GM12878 (cell line): Measurements from ENCODE around the gene MEF2C. TPM values are rescaled to one million over a fixed set of nuclear protein-coding genes. Genes with fewer than 3 reads are reported as not detected.
A peak's percentile ranks its signal among the peaks of the same experiment; 100 is the strongest.

Experiments used
- ATAC-seq: fragments of 200-7000 bp; cut with Tn5 transposase; 3 replicates; pipeline ENCODE4 v1.9.1; 2020; ENCODE audit warnings: mild to moderate bottlenecking, moderate library complexity
- BruUV-seq: library from RNA; stranded (reverse); fragments of 400-500 nt; replicated peaks from 2 replicates; lab custom pipeline; 2021; lab: Mats Ljungman, UMichigan
- CTCF ChIA-PET: fragments of 300-600 bp; sonication (Branson Sonifier 250); formaldehyde crosslinking; extraction: SDS; loops from one replicate; lab custom pipeline; 2021; ENCODE audit warnings: inconsistent platforms; lab: Yijun Ruan, JAX
- POLR2A ChIA-PET: fragments of 350-600 bp; formaldehyde crosslinking; extraction: SDS; loops from one replicate; lab custom pipeline; 2021; ENCODE audit warnings: inconsistent platforms; lab: Charles Lee
- RAD21 ChIA-PET: fragments of 300-600 bp; sonication (Branson Sonifier 250); formaldehyde crosslinking; loops from one replicate; lab custom pipeline; 2023; ENCODE audit warnings: antibody characterized with exemption; ENCODE audit not compliant: unreplicated experiment; lab: Charles Lee
- SMC1A ChIA-PET: fragments of 300-600 bp; sonication (Branson Sonifier 250); formaldehyde crosslinking; loops from one replicate; lab custom pipeline; 2023; ENCODE audit not compliant: unreplicated experiment, uncharacterized antibody; lab: Charles Lee
- DNase-seq: peaks from one replicate; pipeline ENCODE4 v3.0.0-alpha.2; 2011; ENCODE audit warnings: low read depth, low spot score
- FAIRE-seq: peaks from 3 replicates; lab custom pipeline; 2011; peaks lifted over from hg19 to GRCh38; lab: Jason Lieb, UNC
- H2AFZ ChIP-seq: 2 replicates; pipeline ENCODE4 v1.6.0; 2011; ENCODE audit warnings: low read depth, low read length, control low read depth; ENCODE audit not compliant: control insufficient read depth
- H3K27ac ChIP-seq: 2 replicates; pipeline ENCODE4 v1.5.1; 2011; ENCODE audit warnings: control low read depth; ENCODE audit not compliant: control insufficient read depth, insufficient read depth
- H3K27me3 ChIP-seq, 2 experiments: replicated peaks in 1 of 2; 2 replicates each; pipeline versions ENCODE4 v1.6.0 to v1.6.1; 2011; ENCODE audit warnings: low read length in 1 of 2; ENCODE audit not compliant: control insufficient read depth in 2 of 2, insufficient read depth in 2 of 2
- H3K36me3 ChIP-seq, 2 experiments: 2 replicates each; pipeline ENCODE4 v1.5.1; 2011; ENCODE audit warnings: low read length in 1 of 2; ENCODE audit not compliant: control insufficient read depth in 2 of 2, insufficient read depth in 2 of 2
- H3K4me1 ChIP-seq: 2 replicates; pipeline ENCODE4 v1.6.1; 2011; ENCODE audit warnings: mild to moderate bottlenecking, low read length, moderate library complexity, mixed read lengths; ENCODE audit not compliant: control insufficient read depth, insufficient read depth
- H3K4me2 ChIP-seq: 2 replicates; pipeline ENCODE4 v1.6.0; 2011; ENCODE audit warnings: control low read depth; ENCODE audit not compliant: control insufficient read depth, insufficient read depth
- H3K4me3 ChIP-seq: fragments of 200-600 bp; sonication (generic); 2 replicates; pipeline ENCODE4 v1.5.1; 2016
- H3K79me2 ChIP-seq: 2 replicates; pipeline ENCODE4 v1.6.0; 2011; ENCODE audit warnings: low read length; ENCODE audit not compliant: control insufficient read depth, insufficient read depth
- H3K9ac ChIP-seq: 2 replicates; pipeline ENCODE4 v1.8.0; 2011; ENCODE audit warnings: low read length, control low read depth, mixed read lengths; ENCODE audit not compliant: control insufficient read depth, insufficient read depth
- H3K9me3 ChIP-seq: replicated peaks from 3 replicates; pipeline ENCODE4 v1.5.1; 2011; ENCODE audit warnings: mild to moderate bottlenecking, low read length; ENCODE audit not compliant: control insufficient read depth, insufficient read depth
- H4K20me1 ChIP-seq: 2 replicates; pipeline ENCODE4 v1.6.0; 2011; ENCODE audit not compliant: control insufficient read depth, insufficient read depth
- BACH1 ChIP-seq: fragments of 450-650 bp; IDR thresholded peaks from 2 replicates; pipeline ENCODE4 v1.6.1; 2017; ENCODE audit warnings: mild to moderate bottlenecking, borderline replicate concordance
- CREM ChIP-seq: IDR thresholded peaks from 2 replicates; pipeline ENCODE4 v1.6.1; 2014; ENCODE audit warnings: antibody characterized with exemption, low read depth
- DPF2 ChIP-seq: fragments of 450-650 bp; IDR thresholded peaks from 2 replicates; pipeline ENCODE4 v1.6.1; 2017; ENCODE audit warnings: mild to moderate bottlenecking
- EED ChIP-seq: sonication (generic); IDR thresholded peaks from 2 replicates; pipeline ENCODE4 v1.6.1; 2016; ENCODE audit warnings: antibody characterized with exemption, low read depth
- EGR1 ChIP-seq, 2 experiments: IDR thresholded peaks; 1 replicate in 1 of 2; 2 replicates in 1 of 2; pipeline ENCODE4 v1.6.1; 2011 to 2012; ENCODE audit warnings: low read depth in 2 of 2, low read length in 2 of 2, borderline replicate concordance in 1 of 2, mild to moderate bottlenecking in 1 of 2, moderate library complexity in 1 of 2
- EP300 ChIP-seq, 2 experiments: fragments of 150-350 bp in 1 of 2; IDR thresholded peaks; 2 replicates each; pipeline ENCODE4 v1.6.1; 2011 to 2012; ENCODE audit warnings: low read depth in 2 of 2, low read length in 2 of 2, borderline replicate concordance in 1 of 2, improper control_type of control experiment in 1 of 2, inconsistent platforms in 1 of 2; ENCODE audit not compliant: control insufficient read depth in 1 of 2
- MAX ChIP-seq: IDR thresholded peaks from 2 replicates; pipeline ENCODE4 v1.6.1; 2012; ENCODE audit warnings: low read depth, low read length, improper control_type of control experiment
- MXI1 ChIP-seq: fragments of 150-350 bp; IDR thresholded peaks from 2 replicates; pipeline ENCODE4 v1.6.1; 2011; ENCODE audit warnings: low read depth, mild to moderate bottlenecking, inconsistent platforms, low read length, improper control_type of control experiment
- PAX5 ChIP-seq: IDR thresholded peaks from 2 replicates; pipeline ENCODE4 v1.6.1; 2011; ENCODE audit warnings: low read depth, low read length, borderline replicate concordance
- RBBP5 ChIP-seq: fragments of 200-600 bp; sonication (generic); conservative IDR thresholded peaks from 2 replicates; pipeline ENCODE4 v1.6.1; 2016
- TCF12 ChIP-seq: IDR thresholded peaks from 2 replicates; pipeline ENCODE4 v1.6.1; 2011; ENCODE audit warnings: low read depth, mild to moderate bottlenecking, low read length
- TCF3 ChIP-seq: IDR thresholded peaks from 2 replicates; pipeline ENCODE4 v1.6.1; 2012; ENCODE audit warnings: low read depth, mild to moderate bottlenecking, low read length, borderline replicate concordance; ENCODE audit not compliant: insufficient read depth
- YY1 ChIP-seq: IDR thresholded peaks from 2 replicates; pipeline ENCODE4 v1.6.1; 2011; ENCODE audit warnings: low read depth, mild to moderate bottlenecking, low read length
- ZBED1 ChIP-seq: IDR thresholded peaks from 2 replicates; pipeline ENCODE4 v1.6.1; 2016; ENCODE audit warnings: borderline replicate concordance
- ZNF384 ChIP-seq: IDR thresholded peaks from 2 replicates; pipeline ENCODE4 v1.6.1; 2012; ENCODE audit warnings: low read depth, mild to moderate bottlenecking, low read length, improper control_type of control experiment, borderline replicate concordance
- ZZZ3 ChIP-seq: IDR thresholded peaks from 2 replicates; pipeline ENCODE4 v1.6.1; 2011; ENCODE audit warnings: low read depth; ENCODE audit not compliant: control insufficient read depth, insufficient read length
- WGBS: methylation state at CpG from one replicate; pipeline ENCODE4 v1.1.6; 2016; ENCODE audit warnings: low lambda C conversion rate; ENCODE audit not compliant: insufficient replicate concordance, insufficient coverage; ENCODE audit errors: missing lambda C conversion rate; 5-methylcytosine and 5-hydroxymethylcytosine counted together
- in situ Hi-C: fragments of 300-500 bp; cut with MboI; formaldehyde crosslinking; loops from 9 replicates; pipeline ENCODE4 v1.14.3; 2018; ENCODE audit warnings: mixed read lengths
- intact Hi-C: fragments of 100-400 bp; cut with micrococcal nuclease; formaldehyde crosslinking; loops from one replicate; pipeline ENCODE4 v1.14.2; 2022; ENCODE audit not compliant: unreplicated experiment
- polyA plus RNA-seq, 11 experiments: library from polyadenylated mRNA; depleted of rRNA in 4 of 11; unstranded in 6 of 11; stranded (reverse) in 5 of 11; fragments of >200 nt; fragmentation: Nextera tagmentation in 4 of 11; fragmentation: Illumina TruSeq in 1 of 11; extraction: Ambion mirVana in 4 of 11; extraction: Trizol in 1 of 11; gene quantifications; 1 replicate in 1 of 11; 2 replicates in 10 of 11; pipeline versions ENCODE4 v1.2.1 to v1.2.3, GENCODE V29; 2011 to 2016; ENCODE audit warnings: inconsistent platforms in 2 of 11, missing spikeins in 2 of 11, low read depth in 1 of 11
- total RNA-seq, 4 experiments: library from RNA; depleted of rRNA in 3 of 4; stranded (reverse); fragments of >200 nt in 3 of 4; fragmentation: Illumina TruSeq in 1 of 4; extraction: Trizol in 1 of 4; gene quantifications; 2 replicates each; pipeline versions ENCODE4 v1.2.1 to v1.2.3, GENCODE V29; 2013 to 2021
- TF ChIP-seq, protein P1 (sequence below): fragments of 450-650 bp; IDR thresholded peaks from 2 replicates; pipeline ENCODE4 v1.6.1; 2017; ENCODE audit warnings: mild to moderate bottlenecking, moderate library complexity

The MEF2C gene
- total and polyA plus RNA-seq, 10 of the 15 experiments (the other 5 are each of a cell fraction or from before 2014, with no cell fraction given): 104 to 225 (median 180) TPM

DNA sequence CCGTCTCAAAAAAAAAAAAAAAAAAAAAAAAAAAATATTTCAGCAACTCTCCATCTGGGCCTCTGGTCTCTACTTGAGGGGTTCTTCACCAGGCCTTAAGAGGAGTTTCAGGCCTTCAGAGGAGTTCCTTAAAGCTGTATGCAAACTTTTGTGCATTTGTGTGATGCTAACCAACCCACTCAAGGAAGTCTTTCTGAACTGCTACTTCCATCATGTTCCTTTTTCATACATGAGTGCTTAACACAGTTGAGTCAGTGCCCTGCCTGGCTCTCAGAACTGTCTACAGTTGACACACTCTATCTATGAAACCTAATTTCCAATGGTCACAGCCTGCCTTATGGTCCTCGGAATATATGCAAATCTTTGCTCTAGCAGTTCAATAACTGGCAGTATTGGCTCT lies 146.5 kb downstream of the MEF2C start (continued):
- TF ChIP-seq MAX (no peak), DPF2 (peak; percentile 23; the same call in 1 of the 2 replicates), TCF3 (no peak)
- TF ChIP-seq, protein P1, sequence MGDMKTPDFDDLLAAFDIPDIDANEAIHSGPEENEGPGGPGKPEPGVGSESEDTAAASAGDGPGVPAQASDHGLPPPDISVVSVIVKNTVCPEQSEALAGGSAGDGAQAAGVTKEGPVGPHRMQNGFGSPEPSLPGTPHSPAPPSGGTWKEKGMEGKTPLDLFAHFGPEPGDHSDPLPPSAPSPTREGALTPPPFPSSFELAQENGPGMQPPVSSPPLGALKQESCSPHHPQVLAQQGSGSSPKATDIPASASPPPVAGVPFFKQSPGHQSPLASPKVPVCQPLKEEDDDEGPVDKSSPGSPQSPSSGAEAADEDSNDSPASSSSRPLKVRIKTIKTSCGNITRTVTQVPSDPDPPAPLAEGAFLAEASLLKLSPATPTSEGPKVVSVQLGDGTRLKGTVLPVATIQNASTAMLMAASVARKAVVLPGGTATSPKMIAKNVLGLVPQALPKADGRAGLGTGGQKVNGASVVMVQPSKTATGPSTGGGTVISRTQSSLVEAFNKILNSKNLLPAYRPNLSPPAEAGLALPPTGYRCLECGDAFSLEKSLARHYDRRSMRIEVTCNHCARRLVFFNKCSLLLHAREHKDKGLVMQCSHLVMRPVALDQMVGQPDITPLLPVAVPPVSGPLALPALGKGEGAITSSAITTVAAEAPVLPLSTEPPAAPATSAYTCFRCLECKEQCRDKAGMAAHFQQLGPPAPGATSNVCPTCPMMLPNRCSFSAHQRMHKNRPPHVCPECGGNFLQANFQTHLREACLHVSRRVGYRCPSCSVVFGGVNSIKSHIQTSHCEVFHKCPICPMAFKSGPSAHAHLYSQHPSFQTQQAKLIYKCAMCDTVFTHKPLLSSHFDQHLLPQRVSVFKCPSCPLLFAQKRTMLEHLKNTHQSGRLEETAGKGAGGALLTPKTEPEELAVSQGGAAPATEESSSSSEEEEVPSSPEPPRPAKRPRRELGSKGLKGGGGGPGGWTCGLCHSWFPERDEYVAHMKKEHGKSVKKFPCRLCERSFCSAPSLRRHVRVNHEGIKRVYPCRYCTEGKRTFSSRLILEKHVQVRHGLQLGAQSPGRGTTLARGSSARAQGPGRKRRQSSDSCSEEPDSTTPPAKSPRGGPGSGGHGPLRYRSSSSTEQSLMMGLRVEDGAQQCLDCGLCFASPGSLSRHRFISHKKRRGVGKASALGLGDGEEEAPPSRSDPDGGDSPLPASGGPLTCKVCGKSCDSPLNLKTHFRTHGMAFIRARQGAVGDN: peak; percentile 63

GRCh38 chr5:88734983-88735382 lies 148.0 kb downstream of the MEF2C start:
- RAD21 ChIA-PET: interaction anchor here (0.9 to 24.9 kb wide), 17 partner anchors 9 to 704 kb away, joined by 3 to 594 read pairs (median 6); partner anchors contain the start of gene MEF2C
- Histone ChIP-seq H3K4me2 (peak overlapping the region; percentile 75), H3K4me3 (0 out of 2 replicates have a peak overlapping the region, but pooled peaks have one; percentile 2), H3K9me3 (peaks cover 3% of the 10 kb centered on the region; the same call in 1 of the 3 replicates), H3K27me3 (no peaks in the 10 kb centered on the region), H3K4me1 (peaks cover 71% of the 10 kb centered on the region), H3K27ac (peak overlapping the region; percentile 100), H3K79me2 (peaks cover 56% of the 10 kb centered on the region), H3K9ac (peak overlapping the region; percentile 70), H3K36me3 (peaks cover 0 to 32% of the 10 kb centered on the region in 2 experiments; a peak in 3 of 4 replicates), H4K20me1 (no peaks in the 10 kb centered on the region), H2AFZ (0 out of 2 replicates have a peak overlapping the region, but pooled peaks have one; percentile 3)
- 1% methylated on average over 7 of the region's 7 CpGs for WGBS
- SMC1A ChIA-PET: interaction anchor here (0.8 to 22.4 kb wide), 12 partner anchors 11 to 619 kb away, joined by 3 to 591 read pairs (median 5); no protein-coding TSS in a partner anchor
- ATAC-seq (peak; percentile 41), DNase-seq (peak; percentile 50), FAIRE-seq (no peak)
- CTCF ChIA-PET: interaction anchor here (0.7 to 1.7 kb wide), 6 partner anchors 9 to 90 kb away, joined by 3 to 12 read pairs (median 4); no protein-coding TSS in a partner anchor
- intact Hi-C loops: loop anchor here (2.0 to 5.0 kb wide), 3 partner anchors 50 to 702 kb away; no protein-coding TSS in a partner anchor
- POLR2A ChIA-PET: interaction anchor here (0.6 to 2.9 kb wide), 6 partner anchors 12 to 225 kb away, joined by 3 to 17 read pairs (median 6); no protein-coding TSS in a partner anchor
- no TSS peak for BruUV-seq
- in situ Hi-C loops: loop anchor here (5.0 to 10.0 kb wide), 6 partner anchors 90 to 1280 kb away; no protein-coding TSS in a partner anchor
- TF ChIP-seq MXI1 (no peak; the same call in 1 of the 2 replicates), ZNF384 (no peak), EGR1 (IDR thresholded peaks at IDR 0.05; ENCODE audit: borderline replicate concordance in 1 of 2, low read depth in 2 of 2, low read length in 2 of 2) (0 out of 3 replicates have a peak, but pooled peaks of 1 of the 2 experiments have one; percentile 39), EP300 (IDR thresholded peaks at IDR 0.05; ENCODE audit: borderline replicate concordance in 1 of 2, control insufficient read depth in 1 of 2, low read depth in 2 of 2, low read length in 2 of 2) (peak in 1 of 2 experiments; percentile 30; a peak in 1 of 4 replicates), RBBP5 (no peak; the same call in 1 of the 2 replicates), CREM (peak; percentile 27; the same call in 1 of the 2 replicates), DPF2 (peak; percentile 53; the same call in 1 of the 2 replicates), YY1 (0 out of 2 replicates have a peak, but pooled peaks have one; percentile 42), BACH1 (peak; percentile 31; the same call in 1 of the 2 replicates), EED (peak; percentile 70), ZBED1 (no peak; the same call in 1 of the 2 replicates), PAX5 (peak; percentile 35; the same call in 1 of the 2 replicates), TCF12 (0 out of 2 replicates have a peak, but pooled peaks have one; percentile 12), ZZZ3 (no peak), TCF3 (0 out of 2 replicates have a peak, but pooled peaks have one; percentile 10)
